Parathyroid adenoma (tissue), 2 donors: ENCODE measurements around the gene YBX2.

ENCODE experiments used
- H2AFZ ChIP-seq: fragments of 300-600 bp; sonication (generic); one replicate; pipeline ENCODE4 v1.7.0; 2017; ENCODE audit warnings: antibody characterized with exemption, mild to moderate bottlenecking
- H3K27ac ChIP-seq: fragments of 300-600 bp; sonication (generic); one replicate; pipeline ENCODE4 v1.7.0; 2017
- H3K27me3 ChIP-seq: fragments of 300-600 bp; sonication (generic); one replicate; pipeline ENCODE4 v1.7.0; 2017; ENCODE audit warnings: low read length; ENCODE audit not compliant: control insufficient read depth, insufficient read depth
- H3K36me3 ChIP-seq: fragments of 300-600 bp; sonication (generic); one replicate; pipeline ENCODE4 v1.7.0; 2017; ENCODE audit warnings: low read length; ENCODE audit not compliant: control insufficient read depth, insufficient read depth
- H3K4me1 ChIP-seq: fragments of 300-600 bp; sonication (generic); one replicate; pipeline ENCODE4 v1.7.0; 2017; ENCODE audit warnings: control low read depth
- H3K4me2 ChIP-seq: fragments of 300-600 bp; sonication (generic); one replicate; pipeline ENCODE4 v1.7.0; 2017; ENCODE audit warnings: low read length
- H3K4me3 ChIP-seq: fragments of 300-600 bp; sonication (generic); one replicate; pipeline ENCODE4 v1.7.0; 2017; ENCODE audit warnings: low read depth, low read length
- H3K79me2 ChIP-seq: fragments of 300-600 bp; sonication (generic); one replicate; pipeline ENCODE4 v1.7.0; 2017; ENCODE audit warnings: control low read depth
- H3K9ac ChIP-seq: fragments of 300-600 bp; sonication (generic); one replicate; pipeline ENCODE4 v1.7.0; 2017; ENCODE audit warnings: mild to moderate bottlenecking
- H3K9me3 ChIP-seq: fragments of 300-600 bp; sonication (generic); one replicate; pipeline ENCODE4 v1.7.0; 2017; ENCODE audit warnings: low read length; ENCODE audit not compliant: control insufficient read depth
- CTCF ChIP-seq: fragments of 300-600 bp; sonication (generic); IDR thresholded peaks from one replicate; pipeline ENCODE4 v1.7.0; 2017; ENCODE audit warnings: antibody characterized with exemption, mild to moderate bottlenecking
- donor health status: primary hyperparathyroidism.

The YBX2 gene

GRCh38 chr17:7318121-7318860, 23.9 kb upstream of the YBX2 start:
- no peak overlapping the region for H3K4me3 ChIP-seq
- no peaks in the 10 kb centered on the region for H3K27me3 ChIP-seq
- H3K9me3 ChIP-seq: no peaks in the 10 kb centered on the region
- H3K27ac ChIP-seq: no peak overlapping the region
- no peak overlapping the region for H2AFZ ChIP-seq
- TF ChIP-seq CTCF: no peak
- no peak overlapping the region for H3K9ac ChIP-seq
- H3K79me2 ChIP-seq: peaks cover 16% of the 10 kb centered on the region
- no peaks in the 10 kb centered on the region for H3K36me3 ChIP-seq
- no peak overlapping the region for H3K4me2 ChIP-seq
- H3K4me1 ChIP-seq: peaks cover 10% of the 10 kb centered on the region

DNA sequence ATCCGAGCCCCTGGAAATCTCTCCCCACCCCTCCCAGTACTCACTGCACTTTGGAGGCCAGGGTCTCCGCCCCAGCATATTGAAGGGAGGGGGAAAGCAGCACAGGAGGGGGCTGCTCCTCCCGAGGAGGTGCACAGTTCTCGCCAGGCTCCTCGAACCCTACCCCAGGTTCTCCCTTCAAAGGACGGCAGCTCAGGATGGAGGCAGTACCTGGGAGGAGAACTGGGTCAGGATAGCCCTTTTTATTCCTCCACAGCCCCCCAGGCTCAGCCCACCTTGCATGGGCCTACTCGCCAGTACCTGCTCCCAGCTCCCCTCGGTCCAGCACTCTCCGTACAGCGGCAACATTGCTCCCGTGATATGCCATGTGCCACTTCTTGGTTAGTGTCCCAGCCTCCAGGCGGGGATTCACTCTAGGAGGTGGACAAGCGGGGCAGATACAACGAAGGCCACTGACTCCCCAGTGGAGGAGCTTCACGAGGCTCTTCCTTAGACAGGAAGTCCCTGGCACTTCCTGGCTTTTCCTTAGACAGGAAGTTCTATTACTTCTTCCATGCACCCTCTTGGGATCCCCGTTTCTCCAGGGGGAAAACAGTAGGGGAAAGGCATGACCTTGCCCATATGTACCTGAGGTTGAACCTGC, 22.8 kb upstream of the YBX2 start:
- Histone ChIP-seq H3K9me3 (no peaks in the 10 kb centered on the region), H3K27me3 (no peaks in the 10 kb centered on the region), H3K4me2 (no peak overlapping the region), H3K9ac (no peak overlapping the region), H2AFZ (no peak overlapping the region), H3K36me3 (no peaks in the 10 kb centered on the region), H3K79me2 (peaks cover 24% of the 10 kb centered on the region), H3K4me3 (no peak overlapping the region), H3K4me1 (peaks cover 10% of the 10 kb centered on the region), H3K27ac (no peak overlapping the region)
- TF ChIP-seq CTCF: no peak

DNA sequence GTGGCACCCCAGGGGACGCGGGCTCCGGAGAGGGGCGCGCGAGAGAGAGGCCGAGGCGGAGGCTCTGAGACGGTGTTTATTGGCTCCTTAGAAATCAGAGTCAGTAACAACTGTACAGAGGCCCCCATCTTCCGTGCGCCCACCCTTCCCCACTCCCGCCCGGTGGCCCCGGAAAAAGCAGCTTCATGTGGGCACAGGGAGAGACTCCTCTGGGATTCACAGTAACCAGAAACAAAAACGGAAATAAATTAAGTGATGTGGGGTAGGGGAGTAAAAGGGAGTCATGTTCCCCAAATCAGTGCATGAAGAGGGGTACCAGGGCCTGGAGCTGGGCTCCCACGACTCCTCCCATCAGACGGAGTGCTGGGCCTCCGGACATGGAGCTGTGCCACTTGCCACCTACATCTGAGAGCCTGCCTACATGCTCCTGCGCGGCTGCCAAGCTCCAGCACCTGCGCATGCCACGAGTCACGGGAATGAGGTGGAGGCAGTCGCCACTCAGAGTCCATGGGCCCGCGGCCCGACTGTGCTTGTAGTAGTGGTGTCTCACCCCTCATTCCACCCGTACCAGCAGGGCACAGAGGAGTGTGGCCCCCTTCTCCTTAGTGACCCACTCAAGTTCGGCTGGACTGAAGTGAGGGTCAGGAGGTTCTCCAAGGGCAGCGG, 21.3 kb upstream of the YBX2 start:
- Histone ChIP-seq H3K27ac (peak overlapping the region; percentile 89), H3K79me2 (peaks cover 34% of the 10 kb centered on the region), H2AFZ (peak overlapping the region; percentile 82), H3K4me1 (peaks cover 13% of the 10 kb centered on the region), H3K9ac (peak overlapping the region; percentile 56), H3K36me3 (no peaks in the 10 kb centered on the region), H3K27me3 (no peaks in the 10 kb centered on the region), H3K4me3 (peak overlapping the region; percentile 62), H3K9me3 (no peaks in the 10 kb centered on the region), H3K4me2 (peak overlapping the region; percentile 80)
- no peak for TF ChIP-seq CTCF

DNA sequence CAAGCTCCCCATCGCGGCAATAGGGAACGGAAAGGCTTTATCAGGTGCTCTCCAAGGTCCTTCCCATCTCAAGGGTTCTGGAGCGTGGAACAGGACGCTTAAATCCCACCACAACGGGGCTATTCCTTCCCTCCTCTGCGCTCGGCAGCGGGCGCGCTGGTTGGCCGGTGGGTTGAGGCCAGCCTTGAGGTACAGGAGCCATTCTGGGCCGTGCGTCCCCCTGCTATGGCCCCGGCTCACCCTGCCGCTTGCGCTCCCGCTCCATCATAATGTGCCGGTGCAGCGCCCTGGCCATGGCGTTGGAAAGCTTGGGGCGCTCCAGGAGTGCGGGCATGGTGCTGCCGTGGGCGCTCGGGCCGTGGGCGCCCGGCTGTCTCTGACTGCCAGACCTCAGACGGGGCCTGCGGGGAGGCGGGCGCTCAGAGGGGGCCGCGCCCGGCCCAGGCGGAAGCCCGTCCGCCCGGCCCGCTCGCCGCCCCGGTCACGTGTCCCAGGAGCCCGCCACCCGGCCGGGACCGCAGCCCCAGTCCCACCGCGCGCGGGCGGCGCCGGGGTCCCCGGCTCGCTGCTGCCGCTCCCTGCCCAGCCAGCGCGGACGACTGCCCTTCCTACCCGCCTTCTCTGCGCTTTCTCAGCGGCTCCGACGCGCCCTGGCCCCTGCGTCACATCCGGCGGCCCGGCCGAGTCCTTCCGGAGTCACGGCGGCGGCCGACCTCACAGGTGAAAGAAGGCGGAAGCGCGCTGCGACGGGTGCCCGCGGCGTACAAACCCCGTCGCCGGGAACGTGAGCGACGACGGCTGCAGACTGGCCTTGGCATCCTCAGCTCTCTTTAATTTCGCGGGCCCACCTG, 20.5 kb upstream of the YBX2 start, which contains the start of gene GPS2:
GPS2 (minus strand) TSS at position 642 of the 851 bp plus-strand sequence; CDS start at position 334, 308 bp downstream.
- Histone ChIP-seq H3K4me2 (peak within 1 kb of the TSS; percentile 80), H3K4me1 (peaks cover 15% of the 10 kb centered on the region), H3K9ac (peak within 1 kb of the TSS; percentile 56), H3K79me2 (peaks cover 35% of the 10 kb centered on the region), H3K27me3 (no peaks in the 10 kb centered on the region), H3K27ac (peak within 1 kb of the TSS; percentile 89), H3K4me3 (peak within 1 kb of the TSS; percentile 62), H2AFZ (peak within 1 kb of the TSS; percentile 82), H3K36me3 (no peaks in the 10 kb centered on the region), H3K9me3 (no peaks in the 10 kb centered on the region)
- TF ChIP-seq CTCF: no peak
